A549 treated with RU486 at 1 μM for 4 hours (cell line): ENCODE measurements around the gene ZNF195. TPM values are rescaled to one million over a fixed set of nuclear protein-coding genes. Genes with fewer than 3 reads are reported as not detected.

ENCODE experiments used
- total RNA-seq: library from RNA; stranded (reverse); fragments of 200-300 nt; extraction: Qiagen RNA extraction; gene quantifications from 5 replicates; pipeline ENCODE4 v1.2.3, GENCODE V29; 2022; ENCODE audit warnings: low read depth

The ZNF195 gene
- total RNA-seq: 17.7 to 22.5 TPM (median 18.4 TPM) in 5 replicates

DNA sequence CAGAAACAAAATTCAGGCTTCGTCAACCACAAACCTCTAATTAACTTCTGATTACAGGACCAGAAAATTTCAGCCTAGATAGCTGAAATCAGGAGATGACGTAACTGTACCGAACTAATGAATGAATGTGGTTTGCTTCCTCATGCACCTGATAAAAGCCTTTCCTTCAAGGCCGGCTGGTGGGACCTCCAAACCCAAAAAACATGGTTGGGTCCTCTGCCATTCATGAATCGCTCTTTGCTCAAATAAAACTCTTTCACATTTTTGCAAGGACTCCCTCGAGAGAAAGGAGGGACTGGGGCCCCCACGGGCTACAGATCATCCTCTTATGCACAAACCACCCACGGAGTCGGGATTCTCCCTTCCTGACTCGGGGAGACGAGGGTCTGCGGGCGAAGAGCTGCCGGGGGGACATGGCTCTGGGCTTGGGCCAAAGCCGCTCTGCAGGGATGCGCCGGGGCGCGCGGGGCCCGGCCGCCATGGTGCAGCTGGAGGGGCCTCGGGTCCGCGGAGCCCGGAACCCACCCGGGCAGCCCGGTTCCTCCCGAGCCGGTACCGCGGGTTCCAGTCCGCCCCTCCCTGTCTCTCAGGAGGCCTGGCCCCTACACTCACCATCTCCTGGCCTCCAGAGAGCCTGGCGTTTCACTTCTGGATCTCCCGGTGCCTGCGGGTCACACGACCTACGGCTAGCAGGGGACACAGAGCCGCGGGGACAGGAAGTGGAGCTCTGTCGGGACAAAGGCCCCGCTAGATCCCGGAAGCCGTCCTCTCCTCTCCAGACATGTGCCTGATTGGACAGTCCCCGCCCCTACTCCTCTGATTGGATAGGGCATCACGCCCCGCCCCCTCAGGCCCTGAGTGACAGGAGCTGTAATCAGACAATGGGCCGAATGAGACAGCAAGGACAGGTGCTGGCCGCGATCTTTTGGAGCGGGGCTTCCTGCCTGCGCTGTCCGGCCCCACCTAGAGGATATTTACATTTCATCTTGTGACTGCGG, at the start of gene ZNF195:
ZNF195 (minus strand) TSS at position 721 of the 998 bp plus-strand sequence; CDS start at position 615, 106 bp downstream.

Other genes starting within 250 kb of the ZNF195 start
- 4.5 to 7.5 TPM (median 6.2 TPM) in 5 replicates for gene OSBPL5, start 213.8 kb downstream of the ZNF195 start, total RNA-seq
- gene MRGPRG, start 160.3 kb downstream of the ZNF195 start, total RNA-seq: 0.23 TPM in 1 of 5 replicates, not detected in the others
- 0.17 to 0.18 TPM in 2 of 5 replicates, not detected in the others for gene MRGPRE, start 146.7 kb downstream of the ZNF195 start, total RNA-seq